T-helper 2 cell treated with Interferon-gamma antibody and Interleukin-4, amounts not matched to agents 100 ng/mL and 5 ng/mL, for 36 hours (primary cell): Measurements from ENCODE around the gene BRSK1. TPM values are rescaled to one million over a fixed set of nuclear protein-coding genes. Genes with fewer than 3 reads are reported as not detected.

Source experiments
- intact Hi-C: fragments of 100-400 bp; cut with micrococcal nuclease; formaldehyde crosslinking; loops from one replicate; pipeline ENCODE4 v1.15.1; 2023
- total RNA-seq: library from RNA; stranded (reverse); gene quantifications from 2 replicates; pipeline ENCODE4 v1.2.3, GENCODE V29; 2022

The BRSK1 gene
- total RNA-seq, 1 donor from 2014 or later, result 4.9 TPM

GRCh38 chr19:55302318-55302703 is 18.5 kb downstream of the BRSK1 start:
- intact Hi-C loops, result loop anchor here (1.0 to 5.0 kb wide), 2 partner anchors 83 to 105 kb away; partner anchors contain the start of genes RPL28 and UBE2S

GRCh38 chr19:55303477-55303876 is 19.7 kb downstream of the BRSK1 start:
- intact Hi-C loops, result loop anchor here (5.0 kb wide), 1 partner anchor 104 kb away; the partner anchor contains the start of gene UBE2S

- intact Hi-C loops, result loop anchor here (5.0 kb wide), 1 partner anchor 103 kb away; the partner anchor contains the start of gene UBE2S
These were observed 20.6 kb downstream of the BRSK1 start for GRCh38 chr19:55304279-55304978.

- intact Hi-C loops, result loop anchor here (5.0 kb wide), 1 partner anchor 102 kb away; the partner anchor contains the start of gene UBE2S
These were observed 21.2 kb downstream of the BRSK1 start for GRCh38 chr19:55304980-55305379.

- intact Hi-C loops, result no loop called here
These were observed 21.7 kb downstream of the BRSK1 start for GRCh38 chr19:55305491-55305890.

GRCh38 chr19:55305983-55306562 is 22.3 kb downstream of the BRSK1 start:
- intact Hi-C loops, result no loop called here

GRCh38 chr19:55306712-55307111 is 22.9 kb downstream of the BRSK1 start:
- intact Hi-C loops, result no loop called here

GRCh38 chr19:55308281-55308680 is 24.5 kb downstream of the BRSK1 start:
- intact Hi-C loops, result no loop called here

- intact Hi-C loops, result no loop called here
These were observed 25.7 kb downstream of the BRSK1 start for GRCh38 chr19:55309448-55309847.

- intact Hi-C loops, result no loop called here
These were observed 26.7 kb downstream of the BRSK1 start for GRCh38 chr19:55310498-55310897.

GRCh38 chr19:55311397-55311796 is 27.6 kb downstream of the BRSK1 start:
- intact Hi-C loops, result no loop called here

- intact Hi-C loops, result no loop called here
These were observed 28.0 kb downstream of the BRSK1 start for GRCh38 chr19:55311797-55312196.

GRCh38 chr19:55312621-55313512 is 29.1 kb downstream of the BRSK1 start:
- intact Hi-C loops, result no loop called here

GRCh38 chr19:55314396-55314795 is 30.6 kb downstream of the BRSK1 start:
- intact Hi-C loops, result no loop called here

GRCh38 chr19:55315956-55316525 is 32.2 kb downstream of the BRSK1 start:
- intact Hi-C loops, result no loop called here

- intact Hi-C loops, result no loop called here
These were observed 32.8 kb downstream of the BRSK1 start for GRCh38 chr19:55316646-55317045.

GRCh38 chr19:55319785-55320184 is 36.0 kb downstream of the BRSK1 start:
- intact Hi-C loops, result no loop called here

GRCh38 chr19:55320844-55321419 is 37.1 kb downstream of the BRSK1 start:
- intact Hi-C loops, result no loop called here

GRCh38 chr19:55321466-55322137 is 37.8 kb downstream of the BRSK1 start:
- intact Hi-C loops, result no loop called here

- intact Hi-C loops, result no loop called here
These were observed 38.5 kb downstream of the BRSK1 start for GRCh38 chr19:55322204-55322885.
